Vagina (tissue), 2 donors: ENCODE measurements around the gene ZNF552. TPM values are rescaled to one million over a fixed set of nuclear protein-coding genes. Genes with fewer than 3 reads are reported as not detected.

Experiments
- DNase-seq, 2 donors: peaks; one replicate each; pipeline ENCODE4 v3.0.0-alpha.2; 2017; ENCODE audit errors: extremely low spot score in 2 of 2
- H3K27ac ChIP-seq: fragments of 200-600 bp; sonication (generic); one replicate; pipeline ENCODE4 v1.5.1; 2019
- H3K27me3 ChIP-seq: fragments of 200-600 bp; sonication (generic); one replicate; pipeline ENCODE4 v1.5.1; 2019
- H3K36me3 ChIP-seq, 2 donors: fragments of 200-600 bp; sonication (generic); one replicate each; pipeline ENCODE4 v1.5.1; 2017 to 2019
- H3K4me1 ChIP-seq: fragments of 200-600 bp; sonication (generic); one replicate; pipeline ENCODE4 v1.5.1; 2019
- H3K4me3 ChIP-seq, 2 donors: fragments of 200-600 bp; sonication (generic); 1 replicate in 1 of 2; 2 replicates in 1 of 2; pipeline ENCODE4 v1.5.1; 2016 to 2019
- H3K9me3 ChIP-seq: fragments of 200-600 bp; sonication (generic); one replicate; pipeline ENCODE4 v1.5.1; 2019
- POLR2A ChIP-seq, 2 donors: fragments of 450-650 bp; IDR thresholded peaks; one replicate each; pipeline ENCODE4 v1.6.1; 2017; ENCODE audit warnings: antibody characterized with exemption in 2 of 2, mild to moderate bottlenecking in 2 of 2, moderate library complexity in 2 of 2
- POLR2AphosphoS5 ChIP-seq, 2 donors: sonication (generic); formaldehyde crosslinking; IDR thresholded peaks; one replicate each; pipeline ENCODE4 v1.9.0; 2017; ENCODE audit warnings: antibody characterized with exemption in 2 of 2, mild to moderate bottlenecking in 2 of 2, low read depth in 1 of 2; ENCODE audit not compliant: insufficient read depth in 1 of 2
- intact Hi-C: fragments of 100-400 bp; cut with DNase I; formaldehyde crosslinking; loops from one replicate; pipeline ENCODE4 v1.15.1; 2023
- total RNA-seq: library from RNA; depleted of rRNA; stranded (reverse); fragments of >200 nt; gene quantifications from one replicate; pipeline ENCODE4 v1.2.3, GENCODE V29; 2016
- TF ChIP-seq, protein P1 (sequence below), 3 experiments: fragments of 450-650 bp in 2 of 3; fragments of 200-600 bp in 1 of 3; sonication (generic) in 1 of 3; IDR thresholded peaks; one replicate each; pipeline ENCODE4 v1.5.1; 2017 to 2019; ENCODE audit warnings: antibody characterized with exemption in 3 of 3, mild to moderate bottlenecking in 2 of 3, moderate library complexity in 2 of 3

Gene ZNF552
- total RNA-seq, 1 donor from 2014 or later = 24.1 TPM

DNA sequence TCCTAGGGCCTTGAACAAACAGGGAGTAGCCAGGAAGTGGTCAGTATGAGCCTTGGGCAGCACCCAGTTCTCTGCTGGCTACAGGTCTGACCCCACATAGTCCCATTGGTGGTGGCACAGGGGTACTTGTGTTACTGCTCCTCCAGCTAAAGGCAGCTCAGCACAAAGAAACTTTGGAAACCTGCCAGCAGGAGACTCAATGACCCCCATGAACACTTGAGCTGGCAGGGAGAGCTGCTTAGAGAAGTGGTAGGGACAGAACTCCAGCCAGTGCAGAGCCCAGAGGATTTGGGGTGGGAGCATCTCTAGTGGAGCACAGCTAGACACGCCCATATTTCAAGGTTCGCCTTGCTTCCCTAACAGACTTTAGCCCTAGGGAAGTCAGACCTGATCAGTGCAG, 55.6 kb downstream of the ZNF552 start:
- DNase-seq = no peak
- no peaks in the 10 kb centered on the region for H3K4me1 ChIP-seq
- no peak overlapping the region for H3K4me3 ChIP-seq
- TF ChIP-seq POLR2A (IDR thresholded peaks at IDR 0.05) (no peak), POLR2AphosphoS5 (IDR thresholded peaks at IDR 0.05; ENCODE audit: insufficient read depth in 1 of 2, low read depth in 1 of 2) (no peak)
- TF ChIP-seq, protein P1, sequence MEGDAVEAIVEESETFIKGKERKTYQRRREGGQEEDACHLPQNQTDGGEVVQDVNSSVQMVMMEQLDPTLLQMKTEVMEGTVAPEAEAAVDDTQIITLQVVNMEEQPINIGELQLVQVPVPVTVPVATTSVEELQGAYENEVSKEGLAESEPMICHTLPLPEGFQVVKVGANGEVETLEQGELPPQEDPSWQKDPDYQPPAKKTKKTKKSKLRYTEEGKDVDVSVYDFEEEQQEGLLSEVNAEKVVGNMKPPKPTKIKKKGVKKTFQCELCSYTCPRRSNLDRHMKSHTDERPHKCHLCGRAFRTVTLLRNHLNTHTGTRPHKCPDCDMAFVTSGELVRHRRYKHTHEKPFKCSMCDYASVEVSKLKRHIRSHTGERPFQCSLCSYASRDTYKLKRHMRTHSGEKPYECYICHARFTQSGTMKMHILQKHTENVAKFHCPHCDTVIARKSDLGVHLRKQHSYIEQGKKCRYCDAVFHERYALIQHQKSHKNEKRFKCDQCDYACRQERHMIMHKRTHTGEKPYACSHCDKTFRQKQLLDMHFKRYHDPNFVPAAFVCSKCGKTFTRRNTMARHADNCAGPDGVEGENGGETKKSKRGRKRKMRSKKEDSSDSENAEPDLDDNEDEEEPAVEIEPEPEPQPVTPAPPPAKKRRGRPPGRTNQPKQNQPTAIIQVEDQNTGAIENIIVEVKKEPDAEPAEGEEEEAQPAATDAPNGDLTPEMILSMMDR (IDR thresholded peaks at IDR 0.05) = no peak
- peaks cover 35% of the 10 kb centered on the region for H3K9me3 ChIP-seq
- intact Hi-C loops = no loop called here
- no peak overlapping the region for H3K27ac ChIP-seq
- H3K27me3 ChIP-seq = no peaks in the 10 kb centered on the region
- peaks cover 0 to 93% of the 10 kb centered on the region in 2 donors for H3K36me3 ChIP-seq

DNA sequence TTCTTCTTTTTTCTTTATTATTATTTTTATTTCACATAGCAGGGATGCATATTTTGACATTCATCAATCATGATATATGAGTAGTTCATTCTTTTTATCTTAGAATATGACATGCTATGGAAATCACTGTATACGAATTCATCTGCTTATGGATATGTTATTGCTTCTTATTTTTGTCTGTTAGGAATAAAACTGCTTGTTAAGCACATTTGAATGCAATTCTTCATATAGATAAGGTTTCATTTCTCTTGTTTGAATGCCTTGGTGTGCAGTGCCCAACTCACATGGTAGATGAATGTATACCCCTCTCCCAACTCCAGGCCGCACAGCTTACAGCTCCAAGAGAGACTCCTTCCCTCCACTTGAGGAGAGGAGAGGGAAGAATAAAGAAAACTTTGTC, 56.8 kb downstream of the ZNF552 start:
- TF ChIP-seq, protein P1 (IDR thresholded peaks at IDR 0.05) = no peak
- peaks cover 43% of the 10 kb centered on the region for H3K9me3 ChIP-seq
- no peak for DNase-seq
- H3K27me3 ChIP-seq = no peaks in the 10 kb centered on the region
- no peak overlapping the region for H3K4me3 ChIP-seq
- intact Hi-C loops = no loop called here
- H3K27ac ChIP-seq = no peak overlapping the region
- no peaks in the 10 kb centered on the region for H3K4me1 ChIP-seq
- H3K36me3 ChIP-seq = peaks cover 2 to 93% of the 10 kb centered on the region in 2 donors

Other genes starting within 250 kb of the ZNF552 start
- gene ZNF416, start 236.0 kb downstream of the ZNF552 start, total RNA-seq = 3.9 TPM
- gene ZIK1, start 230.8 kb downstream of the ZNF552 start, total RNA-seq = 4.4 TPM
- gene ZNF530, start 215.0 kb downstream of the ZNF552 start, total RNA-seq = 0.74 TPM
- gene ZNF134, start 200.7 kb downstream of the ZNF552 start, total RNA-seq = 9.1 TPM
- gene ZNF211, start 181.7 kb downstream of the ZNF552 start, total RNA-seq = 7.1 TPM
- gene ZSCAN4, start 146.0 kb downstream of the ZNF552 start, total RNA-seq = not detected
- gene ZNF551, start 132.9 kb downstream of the ZNF552 start, total RNA-seq = 16.9 TPM
- 2.2 TPM for gene ZNF154, start 105.7 kb downstream of the ZNF552 start, total RNA-seq
- 2.9 TPM for gene ZNF671, start 87.3 kb downstream of the ZNF552 start, total RNA-seq
- 6.9 TPM for gene ZNF776, start 68.1 kb downstream of the ZNF552 start, total RNA-seq
- gene ZNF586, start 45.2 kb downstream of the ZNF552 start, total RNA-seq = 24.3 TPM
- gene ZNF587B, start 15.4 kb upstream of the ZNF552 start, total RNA-seq = 17.9 TPM
- 17.7 TPM for gene ZNF587, start 34.9 kb upstream of the ZNF552 start, total RNA-seq
- gene ZNF814, start 74.1 kb upstream of the ZNF552 start, total RNA-seq = 13.3 TPM
- gene ZNF417, start 101.7 kb upstream of the ZNF552 start, total RNA-seq = 7.9 TPM
- gene ZNF418, start 120.5 kb upstream of the ZNF552 start, total RNA-seq = 3.2 TPM
- 3.7 TPM for gene ZNF256, start 132.8 kb upstream of the ZNF552 start, total RNA-seq
- gene C19orf18, start 159.6 kb upstream of the ZNF552 start, total RNA-seq = 2.9 TPM
- gene ZNF606, start 187.9 kb upstream of the ZNF552 start, total RNA-seq = 10.1 TPM
- not detected for gene ZSCAN1, start 219.1 kb upstream of the ZNF552 start, total RNA-seq
- gene ZNF135, start 244.4 kb upstream of the ZNF552 start, total RNA-seq = 5.4 TPM